NCI-H187 treated with DMSO at 0.1 percent for 48 hours (cell line): ENCODE data around the gene KCNS1.

Experiments used
- DNase-seq: peaks from one replicate; lab custom pipeline; 2025; lab: John Stamatoyannopoulos, UW

Gene KCNS1

GRCh38 chr20:45105317-45105716 is 4.4 kb upstream of the KCNS1 start:
- no peak for DNase-seq

DNA sequence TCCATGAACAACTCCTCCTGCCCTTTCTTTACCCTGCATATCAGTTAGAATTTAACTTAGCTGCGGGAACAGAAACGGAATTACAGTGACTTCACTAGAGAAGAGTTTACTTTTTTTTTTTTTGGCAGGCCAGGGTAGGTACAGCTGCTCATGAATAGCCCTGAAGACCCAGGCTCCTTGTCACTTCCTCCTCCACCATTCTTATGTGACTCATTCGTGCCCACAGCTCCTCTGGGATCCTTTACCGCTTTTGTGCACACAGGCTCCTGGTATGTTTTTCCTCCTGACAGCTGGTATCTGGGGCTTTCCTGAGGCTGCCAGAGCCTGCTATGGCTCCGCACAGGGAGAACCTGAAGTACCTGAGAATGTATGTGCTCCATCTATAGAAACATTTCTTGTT is 3.9 kb upstream of the KCNS1 start:
- DNase-seq, result no peak

- DNase-seq, result no peak
Observed at GRCh38 chr20:45103072-45103471, 2.1 kb upstream of the KCNS1 start.

DNA sequence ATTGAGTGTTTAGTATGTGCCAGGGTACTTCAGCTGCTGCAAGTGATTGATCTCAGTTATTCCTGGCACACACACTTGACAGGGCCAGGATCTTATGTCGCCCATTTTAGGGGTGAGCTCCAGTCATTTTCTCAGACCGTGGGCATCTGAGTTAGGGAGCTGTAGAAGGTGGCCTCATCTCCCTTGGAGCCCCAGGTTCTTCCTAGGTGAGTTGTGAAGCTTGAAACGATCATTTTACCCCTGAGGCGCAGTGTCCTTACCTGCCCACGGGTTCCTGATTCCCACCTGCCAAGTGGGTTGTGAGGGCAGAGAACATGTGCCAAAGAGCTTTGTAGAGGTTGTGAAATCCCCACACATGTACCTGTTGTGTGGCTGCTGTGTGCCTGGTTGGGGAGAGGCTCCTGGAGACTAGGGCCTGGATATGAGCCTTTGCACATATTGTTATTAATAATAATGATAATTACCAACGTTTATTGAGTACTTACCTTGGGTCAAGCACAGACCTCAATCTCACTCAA is 465 bp upstream of the KCNS1 start:
- DNase-seq, result no peak

DNA sequence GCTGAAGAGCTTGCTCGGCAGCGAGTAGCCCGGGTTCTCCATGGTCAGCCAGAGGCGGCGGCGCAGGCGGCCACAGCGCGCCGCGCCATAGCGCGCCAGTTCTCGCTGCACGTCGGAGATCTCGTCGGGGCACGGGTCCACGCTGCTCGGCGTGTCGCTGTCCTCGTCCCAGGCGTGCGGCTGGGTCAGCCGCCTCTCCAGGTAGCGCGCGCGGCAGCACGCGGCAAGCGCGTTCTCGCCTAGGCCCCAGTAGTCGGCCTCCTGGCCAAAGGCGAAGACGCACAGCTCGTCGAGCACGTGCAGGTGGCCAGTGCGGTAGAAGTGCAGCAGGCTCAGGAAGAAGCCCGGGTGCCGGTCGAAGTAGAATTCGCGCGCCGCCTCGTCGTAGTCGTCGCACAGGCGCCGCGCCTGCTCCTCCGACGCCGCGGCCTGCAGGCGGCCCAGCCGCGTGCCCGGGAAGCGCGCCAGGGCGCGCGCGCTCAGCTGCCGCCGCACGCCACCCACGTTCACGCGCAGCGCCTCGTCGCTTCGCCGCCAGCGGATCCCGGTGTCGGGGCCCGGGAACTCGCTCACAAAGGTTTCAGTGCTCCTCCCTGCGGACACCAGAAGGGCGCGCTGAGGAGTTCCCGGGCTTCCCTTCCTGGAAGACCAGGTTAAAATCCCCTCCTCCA is 2.7 kb downstream of the KCNS1 start:
- DNase-seq, result no peak

- DNase-seq, result no peak
Observed at GRCh38 chr20:45097485-45098102, 3.3 kb downstream of the KCNS1 start.

DNA sequence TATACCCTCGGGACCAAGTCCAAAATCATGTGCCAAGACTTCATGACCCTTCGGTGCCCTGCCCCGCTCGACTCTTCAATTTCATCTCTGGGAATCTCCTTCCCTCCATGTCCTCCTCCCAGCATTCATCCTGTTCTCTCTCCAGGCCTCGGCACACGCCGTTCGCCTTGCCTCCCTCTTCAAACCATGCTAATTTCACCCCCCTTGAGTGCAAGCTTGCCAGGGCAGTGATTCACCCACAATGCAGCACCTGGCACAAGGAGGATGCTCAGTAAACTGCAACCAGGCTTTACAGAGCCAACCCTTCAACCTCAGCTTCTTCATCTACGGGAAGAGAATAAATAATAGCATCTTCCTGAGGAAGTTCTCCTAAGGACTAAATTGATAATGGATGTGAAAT is 4.1 kb downstream of the KCNS1 start:
- no peak for DNase-seq

GRCh38 chr20:45095805-45096238 is 5.1 kb downstream of the KCNS1 start:
- DNase-seq, result no peak

- no peak for DNase-seq
Observed at GRCh38 chr20:45094864-45095574, 5.9 kb downstream of the KCNS1 start.

DNA sequence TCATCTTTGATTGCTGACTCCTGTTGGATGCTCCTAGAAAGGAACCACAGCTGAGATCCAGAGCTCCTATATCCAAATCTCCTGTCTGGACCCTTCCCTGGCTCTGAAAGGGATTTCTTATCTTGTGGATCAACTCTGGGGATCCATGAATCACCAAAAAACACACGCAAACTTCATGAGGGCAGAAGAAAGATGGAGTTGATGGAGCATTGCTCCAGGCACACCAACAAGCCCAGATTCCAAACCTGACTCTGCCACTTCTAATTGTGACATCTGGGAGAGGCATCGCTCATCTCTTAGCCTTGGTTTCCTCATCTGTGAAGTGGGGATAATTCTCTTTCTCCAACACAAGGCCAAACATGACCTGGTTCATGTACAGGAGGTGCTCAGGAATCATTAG is 6.7 kb downstream of the KCNS1 start:
- no peak for DNase-seq

DNA sequence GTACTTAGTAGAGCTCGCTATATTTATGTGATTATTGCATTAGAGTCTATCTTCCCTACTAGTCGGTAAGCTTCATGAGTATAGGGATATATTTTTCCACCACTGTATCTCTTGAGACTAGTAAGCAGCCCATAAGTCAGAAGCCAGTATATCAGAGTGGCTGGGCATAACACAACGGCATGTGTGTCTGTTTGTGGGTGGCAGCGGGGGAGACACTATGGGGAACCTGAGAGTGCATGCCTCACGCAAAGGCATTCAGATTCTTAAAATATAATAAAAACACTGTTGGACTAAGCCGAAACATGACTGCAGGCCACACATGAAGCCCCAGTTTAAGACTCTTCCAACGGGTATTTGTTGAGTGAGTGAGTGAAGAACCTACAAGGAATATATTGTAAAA is 8.0 kb downstream of the KCNS1 start:
- DNase-seq, result no peak

DNA sequence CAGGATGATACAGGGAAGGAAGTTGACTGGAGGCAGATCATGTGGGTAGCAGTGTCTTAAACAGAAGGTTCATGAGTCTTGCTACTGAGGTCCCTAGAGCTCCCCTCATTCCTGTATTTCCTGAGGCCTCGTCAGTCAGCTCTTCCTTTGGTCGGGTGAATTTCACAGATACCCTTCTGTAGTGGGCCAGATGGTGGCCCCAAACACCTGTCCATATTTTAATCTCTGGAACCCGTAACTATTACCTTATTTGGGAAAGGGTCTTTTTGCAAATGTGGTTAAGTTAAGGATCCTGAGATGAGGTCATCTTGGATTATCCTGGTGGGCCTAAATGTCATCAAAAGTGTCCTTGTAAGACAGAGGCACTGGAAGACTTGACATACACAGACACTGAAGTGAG is 9.6 kb downstream of the KCNS1 start:
- no peak for DNase-seq

- no peak for DNase-seq
Observed at GRCh38 chr20:45090481-45090880, 10.4 kb downstream of the KCNS1 start.

DNA sequence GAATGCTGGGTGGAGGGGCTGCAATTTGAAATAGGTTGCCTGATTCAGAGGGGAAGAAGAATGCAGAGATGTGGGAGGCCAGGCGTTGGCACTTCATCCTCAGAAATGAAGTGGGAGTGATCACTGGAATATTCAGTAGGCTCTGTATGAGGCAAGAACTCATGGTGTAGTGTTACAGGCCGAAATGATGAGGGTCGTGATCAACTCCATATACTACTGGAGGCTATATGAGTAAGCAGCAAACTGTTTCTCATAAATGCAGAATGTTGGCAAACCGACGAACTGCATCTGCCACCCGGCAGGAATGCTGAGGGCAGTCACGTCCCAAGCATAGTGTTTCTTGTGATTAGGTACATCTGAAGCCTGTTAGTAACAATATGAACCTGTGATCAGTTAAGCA is 12.7 kb downstream of the KCNS1 start:
- no peak for DNase-seq

DNA sequence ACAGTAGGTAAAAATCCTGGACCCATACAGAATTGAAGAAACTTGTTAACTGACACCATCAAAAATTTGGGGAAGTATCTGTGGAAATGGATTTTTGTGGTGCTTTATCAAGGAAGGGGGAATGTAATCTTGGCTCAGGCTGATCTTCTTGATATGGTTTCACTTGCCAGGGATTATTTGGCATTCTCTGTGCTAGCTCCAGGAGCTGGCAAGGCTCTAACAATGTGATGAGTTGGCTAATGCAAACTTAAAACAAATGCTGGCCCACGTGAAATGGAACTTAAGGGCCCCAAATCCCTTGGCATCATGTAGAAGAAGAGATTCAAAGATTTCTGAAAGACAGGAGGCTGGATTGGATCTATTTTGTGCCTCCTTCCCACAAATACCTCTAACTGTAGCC is 13.1 kb downstream of the KCNS1 start:
- DNase-seq, result no peak

- DNase-seq, result no peak
Observed at GRCh38 chr20:45087097-45087790, 13.7 kb downstream of the KCNS1 start.

GRCh38 chr20:45085867-45086266 is 15.1 kb downstream of the KCNS1 start:
- DNase-seq, result no peak

- DNase-seq, result no peak
Observed at GRCh38 chr20:45085289-45085688, 15.6 kb downstream of the KCNS1 start.

DNA sequence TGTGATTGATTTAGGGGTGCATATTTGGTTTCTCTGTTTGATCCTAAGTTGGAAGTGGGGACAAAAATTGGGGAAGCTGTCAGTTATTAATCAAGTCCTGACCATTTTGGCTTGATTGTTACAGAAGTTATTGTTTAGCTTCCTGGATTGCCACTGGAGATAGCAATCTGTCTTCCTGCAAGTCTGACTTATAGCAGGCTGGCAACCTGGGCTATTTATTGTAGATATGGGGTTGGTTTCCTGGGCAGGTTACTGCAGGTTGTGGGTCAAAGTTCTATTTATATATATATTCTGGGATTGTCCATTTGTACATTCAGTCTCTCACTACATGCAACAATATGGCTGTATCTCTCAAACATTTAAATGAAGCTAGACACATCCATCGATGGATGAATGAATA is 17.8 kb downstream of the KCNS1 start:
- DNase-seq, result no peak

GRCh38 chr20:45082468-45082867 is 18.5 kb downstream of the KCNS1 start:
- DNase-seq, result no peak

- DNase-seq, result no peak
Observed at GRCh38 chr20:45080867-45081624, 19.9 kb downstream of the KCNS1 start.

- no peak for DNase-seq
Observed at GRCh38 chr20:45077559-45077958, 23.4 kb downstream of the KCNS1 start.
